NAMALWA (cell line): ENCODE measurements around the gene FBXO45.
"Not testable (repeated sequence)": the region's sequence is repeated elsewhere in the genome, so short reads cannot be mapped to it uniquely, and the experiment has no call there.

Source experiments
- DNase-seq: peaks from one replicate; pipeline ENCODE4 v3.0.0-alpha.2; 2015; ENCODE audit warnings: low spot score

The FBXO45 gene

DNA sequence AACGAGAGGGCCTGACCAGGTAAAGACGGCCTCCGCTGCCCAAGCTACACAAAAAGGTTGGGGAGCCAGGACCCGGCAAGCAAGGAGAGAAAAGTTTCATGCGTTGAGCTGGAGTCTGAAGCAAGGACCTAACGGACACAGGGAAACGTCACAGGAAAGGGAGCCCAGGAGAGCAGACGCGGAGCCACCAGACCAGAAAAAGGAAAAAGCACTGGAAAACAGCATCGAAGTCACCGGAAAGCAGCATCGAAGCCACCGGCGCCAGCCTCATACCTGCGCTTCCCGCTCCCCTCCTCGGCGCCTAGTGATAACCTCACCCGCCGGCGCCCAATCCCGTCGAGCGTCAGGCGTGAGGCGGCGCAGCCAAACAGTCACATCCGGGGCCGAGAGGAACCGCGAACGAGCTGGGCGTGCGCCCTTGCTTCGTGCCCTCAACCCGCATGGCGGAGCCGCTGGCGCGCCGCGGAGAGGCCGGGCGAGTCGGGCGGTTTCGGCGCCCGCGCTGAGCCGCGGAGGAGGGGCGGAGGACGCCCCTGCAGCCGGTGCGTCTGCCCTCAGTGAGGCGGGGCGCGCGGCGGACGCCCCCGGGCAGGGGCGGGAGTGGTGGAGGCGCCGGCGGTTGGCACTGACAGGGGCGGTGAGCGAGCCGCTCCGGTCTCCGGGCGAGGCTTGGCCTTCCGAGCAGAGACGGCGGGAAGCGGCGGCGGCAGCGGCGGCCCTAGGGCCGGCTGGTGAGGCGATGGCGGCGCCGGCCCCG is at the start of gene FBXO45, which contains the start of gene WDR53:
FBXO45 (plus strand) TSS at position 415 of the 757 bp plus-strand sequence; CDS start at position 740, 325 bp downstream.
WDR53 (minus strand) TSS at position 309 of the 757 bp plus-strand sequence. CDS start 7,079 bp downstream, outside the sequence.
- DNase-seq: peak; percentile 96

- DNase-seq: peak; percentile 88
Measured at GRCh38 chr3:196518966-196519717, 49.3 kb upstream of the FBXO45 start.

DNA sequence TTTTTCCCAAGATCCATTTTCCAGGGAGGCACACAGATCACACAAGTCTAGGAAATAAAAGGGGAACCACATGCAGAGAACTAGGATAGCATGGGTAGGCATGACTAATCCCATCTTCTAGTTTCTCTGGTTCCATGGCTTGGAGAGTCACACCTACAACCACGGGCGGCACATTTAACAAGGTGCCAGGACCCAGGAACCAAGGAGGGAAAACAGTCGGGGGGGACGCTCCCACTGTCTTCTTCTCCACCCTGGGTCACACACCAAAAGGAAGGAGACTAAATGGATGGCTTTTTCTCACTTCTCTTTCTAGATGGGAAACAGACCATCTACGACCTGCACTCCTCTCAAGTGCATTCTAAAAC is 48.8 kb upstream of the FBXO45 start:
- DNase-seq: peak; percentile 37

GRCh38 chr3:196521291-196521690 is 47.2 kb upstream of the FBXO45 start:
- DNase-seq: not testable (repeated sequence)

- DNase-seq: no peak
Measured at GRCh38 chr3:196523841-196524240, 44.6 kb upstream of the FBXO45 start.

- peak; percentile 45 for DNase-seq
Measured at GRCh38 chr3:196524527-196524926, 43.9 kb upstream of the FBXO45 start.

- no peak for DNase-seq
Measured at GRCh38 chr3:196525141-196525540, 43.3 kb upstream of the FBXO45 start.

DNA sequence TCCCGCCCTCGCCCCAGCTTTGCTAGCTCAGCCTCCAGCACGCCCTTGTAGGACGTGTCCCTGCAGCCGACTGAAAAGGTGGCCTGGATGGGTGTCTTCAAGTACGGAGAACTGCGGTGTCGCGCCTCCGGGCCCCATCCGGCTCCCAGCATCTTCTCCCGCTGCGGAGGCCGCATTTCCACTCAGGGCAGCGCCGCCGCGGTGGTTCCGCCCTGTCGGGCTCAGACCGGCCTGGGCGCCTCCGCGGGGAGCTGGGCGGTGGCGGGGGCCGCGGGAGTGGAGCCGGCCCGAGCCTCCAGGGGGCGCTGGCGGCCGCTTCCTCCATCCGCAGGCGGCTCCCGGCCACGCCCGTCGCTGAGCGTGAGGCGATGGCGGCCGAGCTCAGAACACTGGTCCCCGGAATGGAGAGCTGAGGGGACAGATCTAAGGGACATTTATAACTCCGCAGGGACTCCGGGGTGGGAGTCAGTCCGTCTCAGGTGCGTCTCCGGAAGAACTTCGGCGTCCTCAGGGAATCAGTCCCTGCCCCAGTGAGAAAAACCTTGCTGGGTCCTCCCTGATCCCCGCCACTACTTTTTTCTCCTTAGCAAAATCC is 39.7 kb upstream of the FBXO45 start:
- DNase-seq: peak; percentile 56

DNA sequence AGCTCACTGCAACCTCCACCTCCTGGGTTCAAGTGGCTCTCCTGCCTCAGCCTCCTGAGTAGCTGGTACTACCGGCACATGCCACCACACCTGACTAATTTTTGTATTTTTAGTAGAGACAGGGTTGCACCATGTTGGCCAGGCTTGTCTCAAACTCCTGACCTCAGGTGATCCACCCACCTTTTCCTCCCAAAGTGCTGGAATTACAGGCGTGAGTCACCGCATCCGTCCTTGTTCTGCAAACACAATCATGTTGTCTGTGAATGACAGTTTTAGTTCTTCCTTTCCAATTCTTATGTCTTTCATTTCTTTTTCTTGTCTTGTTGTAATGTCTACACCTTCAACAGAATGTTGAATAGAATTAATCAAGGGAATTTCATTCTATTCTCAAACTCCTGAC is 37.0 kb upstream of the FBXO45 start:
- DNase-seq: no peak

DNA sequence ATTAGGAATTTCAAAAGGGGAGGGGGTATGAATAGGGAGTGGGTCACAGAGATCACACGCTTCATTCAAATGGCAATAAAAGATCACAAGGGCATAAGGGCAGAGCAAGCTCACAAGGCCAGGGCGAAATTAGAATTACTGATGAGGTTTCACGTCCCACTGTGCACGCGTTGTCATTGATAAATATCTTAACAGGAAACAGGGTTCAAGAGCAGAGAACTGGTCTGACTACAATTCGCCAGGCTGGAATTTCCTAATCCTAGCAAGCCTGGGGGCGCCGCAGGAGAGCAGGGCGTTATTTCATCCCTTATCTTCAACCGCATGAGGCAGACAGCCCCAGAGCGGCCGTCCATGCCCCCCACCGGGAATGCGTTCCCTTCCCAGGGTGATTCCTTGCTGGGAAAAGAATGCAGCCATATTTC is 35.2 kb upstream of the FBXO45 start:
- no peak for DNase-seq

DNA sequence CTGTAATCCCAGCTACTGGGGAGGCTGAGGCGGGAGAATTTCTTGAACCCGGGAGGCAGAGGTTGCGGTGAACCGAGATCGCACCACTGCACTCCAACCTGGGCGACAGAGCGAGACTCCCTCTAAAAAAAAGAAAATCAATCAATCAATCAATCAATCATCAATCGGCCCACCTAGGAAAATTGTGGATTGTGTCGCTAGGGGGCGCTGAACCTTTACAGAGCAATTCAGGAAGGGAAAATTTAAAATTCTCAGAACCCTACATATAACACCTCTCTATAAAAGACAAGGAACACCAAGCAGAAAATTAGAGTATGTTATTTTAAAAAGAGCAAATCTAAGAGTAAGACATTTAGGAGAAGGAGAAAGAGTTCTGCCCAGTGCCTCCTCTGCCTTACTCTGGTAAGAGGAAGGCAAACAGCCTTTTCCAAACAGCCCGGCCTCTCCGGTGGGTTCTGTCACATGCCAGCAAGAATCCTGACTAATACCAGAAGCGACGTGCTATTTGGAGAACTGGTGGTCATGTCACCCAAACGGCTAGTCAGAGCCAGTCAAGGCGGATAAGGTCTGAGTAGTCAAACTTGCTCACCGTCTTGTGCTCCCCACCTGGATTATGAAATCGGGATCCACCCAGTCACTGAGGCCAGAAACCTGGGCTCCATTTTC is 31.0 kb upstream of the FBXO45 start:
- peak; percentile 42 for DNase-seq

DNA sequence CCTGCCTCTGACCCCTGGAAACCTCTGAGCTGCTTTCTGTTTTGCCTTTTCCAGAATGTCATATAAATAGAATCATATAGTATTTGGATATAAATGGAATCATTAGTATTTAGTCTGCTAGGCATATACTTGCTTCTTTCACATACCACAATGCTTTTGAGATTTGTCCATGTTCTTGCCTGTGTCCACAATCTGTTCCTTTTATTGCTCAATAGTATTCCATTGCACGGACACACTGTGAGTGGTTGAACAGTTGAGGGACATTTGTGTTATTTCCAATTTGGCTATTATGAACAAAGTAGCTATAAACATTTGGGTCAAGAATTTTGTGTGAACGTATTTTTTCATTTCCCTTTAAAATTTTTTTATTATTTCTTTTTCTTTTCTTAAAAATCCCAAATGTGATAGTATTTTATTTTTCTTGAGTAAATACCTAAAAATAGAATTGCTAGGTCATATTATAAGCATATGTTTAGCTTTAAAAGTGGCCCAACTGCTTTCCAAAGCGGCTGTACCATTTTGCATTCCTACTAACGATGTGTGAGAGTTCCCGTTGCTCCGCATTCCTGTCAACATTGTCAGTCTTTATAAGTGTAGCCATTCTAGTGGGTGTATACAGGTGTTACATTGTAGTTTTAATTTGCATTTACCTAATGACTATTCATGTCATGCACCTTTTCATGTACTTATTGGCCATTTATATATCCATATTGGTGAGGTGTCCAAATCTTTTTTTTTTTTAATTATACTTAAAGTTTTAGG is 26.6 kb upstream of the FBXO45 start:
- DNase-seq: no peak

GRCh38 chr3:196544491-196544992 is 23.9 kb upstream of the FBXO45 start:
- no peak for DNase-seq

- no peak for DNase-seq
Measured at GRCh38 chr3:196546537-196546936, 21.9 kb upstream of the FBXO45 start.

- peak; percentile 32 for DNase-seq
Measured at GRCh38 chr3:196547067-196547466, 21.4 kb upstream of the FBXO45 start.

GRCh38 chr3:196549312-196549711 is 19.1 kb upstream of the FBXO45 start:
- not testable (repeated sequence) for DNase-seq

DNA sequence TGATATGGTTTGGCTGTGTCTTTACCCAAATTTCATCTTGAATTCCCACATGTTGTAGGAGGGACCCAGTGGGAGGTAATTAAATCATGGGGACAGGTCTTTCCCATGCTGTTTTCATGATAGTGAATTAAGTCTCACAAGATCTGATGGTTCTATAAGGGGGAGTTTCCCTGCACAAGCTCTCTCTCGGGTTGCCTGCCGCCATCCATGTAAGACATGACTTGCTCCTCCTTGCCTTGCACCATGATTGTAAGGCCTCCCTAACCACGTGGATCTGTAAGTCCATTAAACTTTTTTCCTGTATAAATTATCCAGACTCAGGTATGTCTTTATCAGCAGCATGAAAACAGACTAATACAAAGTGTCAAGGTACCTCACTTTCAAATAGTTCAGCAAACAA is 18.3 kb upstream of the FBXO45 start:
- not testable (repeated sequence) for DNase-seq

- no peak for DNase-seq
Measured at GRCh38 chr3:196552253-196552652, 16.2 kb upstream of the FBXO45 start.

- DNase-seq: no peak
Measured at GRCh38 chr3:196553551-196553950, 14.9 kb upstream of the FBXO45 start.

- DNase-seq: peak; percentile 34
Measured at GRCh38 chr3:196554205-196554604, 14.3 kb upstream of the FBXO45 start.

GRCh38 chr3:196555295-196555694 is 13.2 kb upstream of the FBXO45 start:
- no peak for DNase-seq
